Measurements from ENCODE around the gene KRT39. TPM values are rescaled to one million over a fixed set of nuclear protein-coding genes. Genes with fewer than 3 reads are reported as not detected.

KRT39 gene
- total and polyA plus RNA-seq, 4 donors = not detected

GRCh38 chr17:40953881-40954280 is 12.9 kb downstream of the KRT39 start:
- ATAC-seq (ENCODE audit: low FRiP score) (no peak), DNase-seq (no peak)
- intact Hi-C loops (cut with DNase I) = no loop called here
- WGBS, 2 donors = 83 to 85% methylated on average over 2 of the region's 2 CpGs
- no peak overlapping the region for H3K27ac ChIP-seq (ENCODE audit: low read depth in 1 of 2, low read length in 2 of 2)
- peaks cover 2% of the 10 kb centered on the region for H3K9me3 ChIP-seq (ENCODE audit: control insufficient read depth, low read length)
- no peaks in the 10 kb centered on the region for H3K36me3 ChIP-seq (ENCODE audit: control insufficient read depth in 1 of 2, insufficient read depth in 2 of 2, low read length in 1 of 2)
- no peak overlapping the region for H3K4me3 ChIP-seq (ENCODE audit: low read length in 2 of 2)
- no peaks in the 10 kb centered on the region for H3K4me1 ChIP-seq (ENCODE audit: control insufficient read depth in 1 of 2, insufficient read depth in 2 of 2, low read length in 2 of 2)
- H3K27me3 ChIP-seq (ENCODE audit: control insufficient read depth in 1 of 2, insufficient read depth in 2 of 2, low read length in 1 of 2) = peaks cover 0 to under 1% of the 10 kb centered on the region in 2 donors

DNA sequence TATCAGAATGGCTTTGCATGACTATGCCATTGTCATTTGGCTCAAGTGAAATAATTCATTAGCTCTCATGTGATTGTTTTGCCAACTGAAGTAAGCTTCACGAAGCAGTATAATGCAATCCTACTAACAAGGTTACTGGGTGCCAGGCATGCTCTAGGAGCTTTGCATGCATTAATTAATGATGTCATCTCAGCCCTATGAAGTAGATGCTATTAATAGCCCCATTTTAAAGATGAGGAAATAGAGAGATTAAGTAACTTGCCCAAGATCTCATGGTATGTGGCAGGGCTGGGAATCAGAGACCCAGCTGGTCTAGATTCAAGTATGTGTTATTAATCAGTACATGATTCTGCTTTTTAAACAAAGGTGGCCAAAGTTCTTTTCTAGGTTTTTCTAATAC is 14.1 kb downstream of the KRT39 start:
- 28 to 39% methylated on average over 1 of the region's 1 CpG for WGBS, 2 donors
- intact Hi-C loops (cut with DNase I) = no loop called here

GRCh38 chr17:40952154-40952553 is 14.6 kb downstream of the KRT39 start:
- ATAC-seq (ENCODE audit: low FRiP score) (no peak), DNase-seq (no peak)
- H3K36me3 ChIP-seq (ENCODE audit: control insufficient read depth in 1 of 2, insufficient read depth in 2 of 2, low read length in 1 of 2) = no peaks in the 10 kb centered on the region
- H3K4me1 ChIP-seq (ENCODE audit: control insufficient read depth in 1 of 2, insufficient read depth in 2 of 2, low read length in 2 of 2) = no peaks in the 10 kb centered on the region
- intact Hi-C loops (cut with DNase I) = no loop called here
- H3K4me3 ChIP-seq (ENCODE audit: low read length in 2 of 2) = no peak overlapping the region
- no peak overlapping the region for H3K27ac ChIP-seq (ENCODE audit: low read depth in 1 of 2, low read length in 2 of 2)
- H3K27me3 ChIP-seq (ENCODE audit: control insufficient read depth in 1 of 2, insufficient read depth in 2 of 2, low read length in 1 of 2) = no peaks in the 10 kb centered on the region
- 81% methylated on average over 2 of the region's 2 CpGs for WGBS, 2 donors
- peaks cover 2% of the 10 kb centered on the region for H3K9me3 ChIP-seq (ENCODE audit: control insufficient read depth, low read length)

More for the DNA sequence above, 14.1 kb downstream of the KRT39 start:
- no peaks in the 10 kb centered on the region for H3K27me3 ChIP-seq (ENCODE audit: control insufficient read depth in 1 of 2, insufficient read depth in 2 of 2, low read length in 1 of 2)
- no peaks in the 10 kb centered on the region for H3K36me3 ChIP-seq (ENCODE audit: control insufficient read depth in 1 of 2, insufficient read depth in 2 of 2, low read length in 1 of 2)
- ATAC-seq (ENCODE audit: low FRiP score) (no peak), DNase-seq (no peak)
- no peak overlapping the region for H3K4me3 ChIP-seq (ENCODE audit: low read length in 2 of 2)
- no peaks in the 10 kb centered on the region for H3K4me1 ChIP-seq (ENCODE audit: control insufficient read depth in 1 of 2, insufficient read depth in 2 of 2, low read length in 2 of 2)
- no peak overlapping the region for H3K27ac ChIP-seq (ENCODE audit: low read depth in 1 of 2, low read length in 2 of 2)
- H3K9me3 ChIP-seq (ENCODE audit: control insufficient read depth, low read length) = peaks cover 2% of the 10 kb centered on the region

DNA sequence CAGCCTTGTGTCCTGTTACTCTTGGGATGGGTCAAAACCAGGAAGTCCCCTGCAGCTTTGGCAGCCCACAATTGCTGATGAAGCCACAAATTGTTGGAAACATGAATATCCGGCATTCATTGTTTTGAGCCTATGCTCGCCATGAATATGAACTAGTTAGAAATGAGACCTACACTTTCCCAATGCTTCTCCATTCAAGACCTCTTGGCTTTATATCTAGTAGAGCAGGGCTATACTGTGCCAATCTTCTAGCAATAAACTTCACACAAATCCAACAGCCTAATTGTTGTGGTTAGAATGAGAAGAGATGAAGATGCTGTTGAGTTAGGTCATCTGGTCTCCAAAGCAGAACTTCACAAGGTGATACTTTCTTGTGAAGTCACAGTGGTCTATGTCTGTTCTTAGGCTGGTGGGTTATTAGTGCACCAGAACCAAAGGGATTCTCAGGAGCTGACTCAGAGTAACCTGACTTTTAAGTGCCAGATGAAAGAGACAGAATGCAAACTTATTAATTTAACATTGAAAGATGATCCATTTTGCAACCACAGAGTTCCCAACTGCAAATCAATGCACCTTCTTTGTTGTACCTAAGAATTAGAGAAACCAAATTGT is 15.6 kb downstream of the KRT39 start:
- no peak for ATAC-seq (ENCODE audit: low FRiP score)
- no peaks in the 10 kb centered on the region for H3K27me3 ChIP-seq (ENCODE audit: control insufficient read depth in 1 of 2, insufficient read depth in 2 of 2, low read length in 1 of 2)
- 97 to 100% methylated on average over 2 of the region's 2 CpGs for WGBS, 2 donors

GRCh38 chr17:40950176-40950575 is 16.6 kb downstream of the KRT39 start:
- no peak overlapping the region for H3K27ac ChIP-seq (ENCODE audit: low read depth in 1 of 2, low read length in 2 of 2)
- ATAC-seq (ENCODE audit: low FRiP score) (no peak), DNase-seq (no peak)
- WGBS, 2 donors = 73 to 76% methylated on average over 7 of the region's 7 CpGs
- peaks cover 2% of the 10 kb centered on the region for H3K9me3 ChIP-seq (ENCODE audit: control insufficient read depth, low read length)
- no peaks in the 10 kb centered on the region for H3K4me1 ChIP-seq (ENCODE audit: control insufficient read depth in 1 of 2, insufficient read depth in 2 of 2, low read length in 2 of 2)
- intact Hi-C loops (cut with DNase I) = no loop called here
- no peaks in the 10 kb centered on the region for H3K36me3 ChIP-seq (ENCODE audit: control insufficient read depth in 1 of 2, insufficient read depth in 2 of 2, low read length in 1 of 2)
- H3K27me3 ChIP-seq (ENCODE audit: control insufficient read depth in 1 of 2, insufficient read depth in 2 of 2, low read length in 1 of 2) = no peaks in the 10 kb centered on the region
- H3K4me3 ChIP-seq (ENCODE audit: low read length in 2 of 2) = no peak overlapping the region

More for the DNA sequence above, 15.6 kb downstream of the KRT39 start:
- H3K4me3 ChIP-seq (ENCODE audit: low read length in 2 of 2) = no peak overlapping the region
- intact Hi-C loops (cut with DNase I) = no loop called here
- peaks cover 2% of the 10 kb centered on the region for H3K9me3 ChIP-seq (ENCODE audit: control insufficient read depth, low read length)
- H3K27ac ChIP-seq (ENCODE audit: low read depth in 1 of 2, low read length in 2 of 2) = no peak overlapping the region
- H3K36me3 ChIP-seq (ENCODE audit: control insufficient read depth in 1 of 2, insufficient read depth in 2 of 2, low read length in 1 of 2) = no peaks in the 10 kb centered on the region
- no peaks in the 10 kb centered on the region for H3K4me1 ChIP-seq (ENCODE audit: control insufficient read depth in 1 of 2, insufficient read depth in 2 of 2, low read length in 2 of 2)
- DNase-seq = no peak

- intact Hi-C loops (cut with DNase I) = no loop called here
- no peak overlapping the region for H3K4me3 ChIP-seq (ENCODE audit: low read length in 2 of 2)
- peaks cover 2% of the 10 kb centered on the region for H3K9me3 ChIP-seq (ENCODE audit: control insufficient read depth, low read length)
- ATAC-seq (ENCODE audit: low FRiP score) (no peak), DNase-seq (no peak)
- H3K36me3 ChIP-seq (ENCODE audit: control insufficient read depth in 1 of 2, insufficient read depth in 2 of 2, low read length in 1 of 2) = no peaks in the 10 kb centered on the region
- no peaks in the 10 kb centered on the region for H3K27me3 ChIP-seq (ENCODE audit: control insufficient read depth in 1 of 2, insufficient read depth in 2 of 2, low read length in 1 of 2)
- no peaks in the 10 kb centered on the region for H3K4me1 ChIP-seq (ENCODE audit: control insufficient read depth in 1 of 2, insufficient read depth in 2 of 2, low read length in 2 of 2)
- H3K27ac ChIP-seq (ENCODE audit: low read depth in 1 of 2, low read length in 2 of 2) = no peak overlapping the region
- WGBS, 2 donors = 20 to 21% methylated on average over 10 of the region's 10 CpGs
Measured at GRCh38 chr17:40949418-40949817, 17.3 kb downstream of the KRT39 start.

DNA sequence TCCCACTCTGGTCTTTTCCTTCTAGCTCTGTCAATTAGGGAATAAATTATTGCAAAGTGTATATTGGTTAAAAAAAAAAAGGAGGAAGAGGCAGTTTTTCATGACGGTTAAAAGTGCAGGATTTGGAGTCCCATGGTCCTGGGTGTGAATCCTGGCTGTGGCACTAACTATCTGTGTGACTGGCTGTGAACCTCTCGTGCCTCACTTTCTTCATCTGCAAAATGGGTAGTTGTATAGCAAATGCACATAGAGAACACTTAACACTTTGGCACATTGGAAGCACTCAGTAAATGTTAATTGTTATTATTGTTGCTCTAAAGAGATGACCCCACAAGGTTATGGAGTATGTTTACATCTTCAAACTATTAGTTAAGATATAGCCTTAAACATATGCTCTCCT is 18.8 kb downstream of the KRT39 start:
- DNase-seq (no peak), ATAC-seq (ENCODE audit: low FRiP score) (no peak)
- WGBS, 2 donors = 76 to 78% methylated on average over 2 of the region's 2 CpGs
- Histone ChIP-seq H3K9me3 (ENCODE audit: control insufficient read depth, low read length) (peaks cover 2% of the 10 kb centered on the region), H3K27me3 (ENCODE audit: control insufficient read depth in 1 of 2, insufficient read depth in 2 of 2, low read length in 1 of 2) (no peaks in the 10 kb centered on the region), H3K36me3 (ENCODE audit: control insufficient read depth in 1 of 2, insufficient read depth in 2 of 2, low read length in 1 of 2) (no peaks in the 10 kb centered on the region), H3K4me3 (ENCODE audit: low read length in 2 of 2) (no peak overlapping the region), H3K4me1 (ENCODE audit: control insufficient read depth in 1 of 2, insufficient read depth in 2 of 2, low read length in 2 of 2) (no peaks in the 10 kb centered on the region), H3K27ac (ENCODE audit: low read depth in 1 of 2, low read length in 2 of 2) (no peak overlapping the region)
- intact Hi-C loops (cut with DNase I) = no loop called here

DNA sequence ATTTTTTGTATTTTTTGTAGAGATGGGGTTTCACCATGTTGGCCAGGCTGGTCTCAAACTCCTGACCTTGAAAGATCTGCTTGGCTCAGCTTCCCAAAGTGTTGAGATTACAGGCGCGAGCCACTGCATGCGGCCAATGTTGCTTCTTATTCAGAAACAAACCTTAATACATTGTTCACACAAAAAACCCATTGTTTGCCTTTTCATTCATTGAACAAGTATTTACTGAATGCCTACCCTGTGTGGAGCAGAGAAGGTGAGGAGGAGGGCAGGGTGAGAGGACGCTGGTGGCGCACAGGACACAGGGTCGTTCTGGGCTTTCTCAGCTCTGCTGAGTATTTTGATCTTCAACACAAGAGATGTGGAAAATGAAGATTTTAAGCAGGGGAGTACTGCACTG is 21.3 kb downstream of the KRT39 start:
- H3K9me3 ChIP-seq (ENCODE audit: control insufficient read depth, low read length) = no peaks in the 10 kb centered on the region
- no peak overlapping the region for H3K27ac ChIP-seq (ENCODE audit: low read depth in 1 of 2, low read length in 2 of 2)
- WGBS, 2 donors = 81 to 85% methylated on average over 6 of the region's 6 CpGs
- intact Hi-C loops (cut with DNase I) = no loop called here
- DNase-seq (no peak), ATAC-seq (ENCODE audit: low FRiP score) (no peak)
- H3K4me1 ChIP-seq (ENCODE audit: control insufficient read depth in 1 of 2, insufficient read depth in 2 of 2, low read length in 2 of 2) = no peaks in the 10 kb centered on the region
- no peak overlapping the region for H3K4me3 ChIP-seq (ENCODE audit: low read length in 2 of 2)
- H3K27me3 ChIP-seq (ENCODE audit: control insufficient read depth in 1 of 2, insufficient read depth in 2 of 2, low read length in 1 of 2) = no peaks in the 10 kb centered on the region
- no peaks in the 10 kb centered on the region for H3K36me3 ChIP-seq (ENCODE audit: control insufficient read depth in 1 of 2, insufficient read depth in 2 of 2, low read length in 1 of 2)

GRCh38 chr17:40944531-40944930 is 22.2 kb downstream of the KRT39 start:
- no peak overlapping the region for H3K4me3 ChIP-seq (ENCODE audit: low read length in 2 of 2)
- H3K9me3 ChIP-seq (ENCODE audit: control insufficient read depth, low read length) = no peaks in the 10 kb centered on the region
- H3K4me1 ChIP-seq (ENCODE audit: control insufficient read depth in 1 of 2, insufficient read depth in 2 of 2, low read length in 2 of 2) = no peaks in the 10 kb centered on the region
- ATAC-seq (ENCODE audit: low FRiP score) (no peak), DNase-seq (no peak)
- H3K27me3 ChIP-seq (ENCODE audit: control insufficient read depth in 1 of 2, insufficient read depth in 2 of 2, low read length in 1 of 2) = no peaks in the 10 kb centered on the region
- WGBS, 2 donors = 35 to 58% methylated on average over 1 of the region's 1 CpG
- intact Hi-C loops (cut with DNase I) = no loop called here
- H3K27ac ChIP-seq (ENCODE audit: low read depth in 1 of 2, low read length in 2 of 2) = no peak overlapping the region
- H3K36me3 ChIP-seq (ENCODE audit: control insufficient read depth in 1 of 2, insufficient read depth in 2 of 2, low read length in 1 of 2) = no peaks in the 10 kb centered on the region
